Activated T-cell treated with anti-CD3 and anti-CD28 coated beads, Interleukin-2, amount 50 U/mL, for 4 hours (primary cell): ENCODE measurements around the gene CLEC2B. TPM values are rescaled to one million over a fixed set of nuclear protein-coding genes. Genes with fewer than 3 reads are reported as not detected.

Experiments
- ATAC-seq, 2 donors: fragments of 200-7000 bp; cut with Tn5 transposase; one replicate each; pipeline ENCODE4 v1.10.0; 2021
- DNase-seq: peaks from one replicate; pipeline ENCODE4 v3.0.0-alpha.2; 2020
- H3K27me3 Mint-ChIP-seq: one replicate; pipeline ENCODE4 v1.8.0; 2021; ENCODE audit warnings: low read depth, mixed read lengths
- H3K36me3 Mint-ChIP-seq: one replicate; pipeline ENCODE4 v1.8.0; 2022; ENCODE audit warnings: mixed read lengths; ENCODE audit not compliant: insufficient read depth
- H3K4me1 Mint-ChIP-seq: one replicate; pipeline ENCODE4 v1.8.0; 2021; ENCODE audit warnings: low read depth, mixed read lengths
- H3K4me3 Mint-ChIP-seq: one replicate; pipeline ENCODE4 v1.8.0; 2021; ENCODE audit warnings: mild to moderate bottlenecking, moderate library complexity, mixed read lengths
- H3K9me3 Mint-ChIP-seq: one replicate; pipeline ENCODE4 v1.8.0; 2021; ENCODE audit warnings: mixed read lengths
- total RNA-seq, 3 donors: library from RNA; stranded (reverse); gene quantifications; one replicate each; pipeline ENCODE4 v1.2.1, GENCODE V29; 2021

CLEC2B gene
- 10 to 100 TPM in 1 of 3 donors, 1 to 10 TPM in 2; 8.4 to 13.7 (median 8.9) TPM for total RNA-seq

DNA sequence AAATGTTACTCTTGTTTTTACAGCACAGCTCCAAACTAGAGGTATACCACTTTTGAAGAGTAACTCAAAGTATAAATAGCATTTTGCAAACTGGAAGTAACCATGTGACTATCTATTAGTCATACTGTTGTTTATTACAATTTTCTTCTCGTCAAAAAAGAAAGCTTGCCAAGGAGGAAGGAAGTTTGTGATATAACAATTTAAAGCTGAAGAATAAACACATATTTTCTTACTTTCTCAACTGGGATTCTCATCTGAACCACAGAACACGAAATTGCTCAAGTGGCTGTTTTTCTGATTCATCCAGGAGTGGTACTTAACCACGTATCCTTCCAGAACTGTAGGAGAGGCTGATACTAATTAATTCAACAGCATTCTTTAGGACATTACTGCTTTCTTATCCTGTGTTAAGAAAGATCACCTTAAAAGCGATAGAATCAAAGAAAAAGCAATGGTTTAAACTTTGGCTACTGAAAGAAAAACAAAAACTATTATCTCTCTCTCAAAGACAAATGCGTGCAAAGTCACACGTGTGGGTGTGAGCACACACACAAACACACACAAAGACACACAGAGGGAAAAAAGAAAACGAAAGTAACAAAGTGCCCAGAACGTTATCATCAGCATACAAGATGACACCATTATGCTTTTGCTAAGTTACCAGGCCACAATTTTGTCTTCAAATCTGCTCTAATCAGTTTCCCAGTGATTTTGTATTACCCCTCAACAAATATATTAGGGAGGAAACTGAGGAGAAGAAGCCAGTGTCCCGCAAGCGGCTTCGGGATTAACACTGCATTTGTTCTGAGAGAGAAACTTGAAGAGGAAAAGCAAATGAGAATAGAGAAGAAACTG, at the start of gene CLEC2B:
TSS of gene CLEC2B (minus strand) at position 48 of the 855 bp plus-strand sequence.
- no peaks in the 10 kb centered on the region for H3K9me3 Mint-ChIP-seq

GRCh38 chr12:9911708-9912107, 42.6 kb upstream of the CLEC2B start:
- H3K4me1 Mint-ChIP-seq, result peaks cover 19% of the 10 kb centered on the region
- H3K4me3 Mint-ChIP-seq, result no peak overlapping the region
- no peaks in the 10 kb centered on the region for H3K36me3 Mint-ChIP-seq
- no peak for DNase-seq
- H3K27me3 Mint-ChIP-seq, result no peaks in the 10 kb centered on the region
- H3K9me3 Mint-ChIP-seq, result peaks cover 24% of the 10 kb centered on the region
- ATAC-seq, result no peak

More for the DNA sequence above, at the start of gene CLEC2B:
- Mint-ChIP-seq H3K4me1 (peaks cover 29% of the 10 kb centered on the region), H3K27me3 (no peaks in the 10 kb centered on the region), H3K4me3 (peak within 1 kb of the TSS; percentile 91), H3K36me3 (peaks cover 2% of the 10 kb centered on the region)
- DNase-seq (no peak), ATAC-seq (peak; percentile 70 to 76)

DNA sequence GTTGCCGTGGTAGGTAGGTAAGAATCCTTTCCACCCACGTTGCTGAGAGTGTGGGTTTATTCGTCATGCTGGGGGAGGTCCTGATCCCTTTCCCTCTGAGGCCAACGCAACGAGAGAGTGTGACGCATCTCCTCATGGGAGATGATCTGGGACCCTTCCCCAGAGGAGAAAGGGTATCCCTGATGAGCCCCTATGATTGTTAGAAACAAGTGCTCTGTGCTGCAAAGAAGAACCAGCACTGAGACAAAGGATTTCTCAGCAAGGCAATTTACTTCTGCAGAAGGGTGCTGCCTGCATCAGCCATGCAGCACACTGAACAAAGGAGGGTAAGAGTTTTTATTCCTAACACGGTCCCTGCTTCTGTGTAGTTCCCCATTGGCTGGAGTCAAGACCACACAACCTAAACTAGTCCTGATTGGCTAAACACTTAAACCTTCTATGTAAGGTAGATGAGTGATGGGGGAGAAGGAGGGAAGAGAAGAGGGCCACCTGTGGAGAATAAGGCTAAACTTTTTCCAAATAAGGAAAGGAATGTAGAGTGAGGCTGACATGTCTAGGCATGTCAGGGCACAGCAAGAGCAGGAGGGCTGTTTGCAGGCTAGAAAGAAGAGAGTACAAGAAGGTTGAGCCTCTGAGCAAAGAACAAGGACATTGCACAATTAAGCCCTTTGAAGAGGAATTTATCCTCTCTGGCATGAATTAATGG, 41.7 kb upstream of the CLEC2B start:
- ATAC-seq (no peak), DNase-seq (no peak)
- H3K4me1 Mint-ChIP-seq, result peaks cover 27% of the 10 kb centered on the region
- H3K4me3 Mint-ChIP-seq, result no peak overlapping the region
- no peaks in the 10 kb centered on the region for H3K27me3 Mint-ChIP-seq
- peaks cover 26% of the 10 kb centered on the region for H3K9me3 Mint-ChIP-seq
- no peaks in the 10 kb centered on the region for H3K36me3 Mint-ChIP-seq

DNA sequence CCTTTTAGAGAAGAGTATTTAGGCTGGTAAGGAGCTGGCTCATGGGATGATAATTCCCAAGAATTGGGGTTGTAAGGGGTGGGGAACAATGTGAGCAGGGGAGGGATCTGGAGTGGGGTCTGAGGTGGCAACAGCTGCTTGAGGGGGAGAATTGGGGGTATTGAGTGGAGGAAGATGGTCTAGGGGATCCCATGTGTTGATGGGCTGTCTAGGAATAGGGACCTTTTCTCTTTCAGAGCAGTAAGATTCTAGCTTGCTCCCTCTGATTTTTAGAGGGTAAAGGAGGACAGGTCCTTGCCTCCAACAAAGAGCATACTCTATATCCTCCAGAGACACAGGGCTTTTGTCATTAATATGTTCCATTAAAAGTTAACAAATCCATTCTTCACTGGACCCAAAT, 40.6 kb upstream of the CLEC2B start:
- Mint-ChIP-seq H3K4me3 (no peak overlapping the region), H3K27me3 (no peaks in the 10 kb centered on the region), H3K4me1 (peaks cover 30% of the 10 kb centered on the region), H3K36me3 (no peaks in the 10 kb centered on the region), H3K9me3 (peaks cover 26% of the 10 kb centered on the region)
- DNase-seq (no peak), ATAC-seq (no peak)

DNA sequence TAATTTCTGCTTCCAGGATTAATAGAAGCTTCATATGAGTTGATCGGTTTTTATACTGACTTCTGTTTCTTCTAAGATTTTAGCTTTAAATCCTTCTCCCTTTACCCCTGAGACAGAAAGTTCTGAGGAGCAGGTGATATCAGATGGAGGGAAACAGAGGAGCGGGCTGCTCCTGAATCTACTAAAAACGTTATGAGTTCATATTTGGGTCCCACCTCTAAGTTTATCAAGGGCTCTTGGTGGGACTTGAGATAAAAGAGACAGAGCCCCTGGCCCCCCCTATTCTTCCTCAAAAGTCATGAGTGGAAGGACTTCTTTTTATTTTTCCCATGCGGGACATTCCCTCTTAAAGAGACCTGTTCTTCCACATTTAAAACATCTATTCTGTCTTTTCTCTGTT, 39.2 kb upstream of the CLEC2B start:
- DNase-seq (no peak), ATAC-seq (no peak)
- Mint-ChIP-seq H3K4me3 (no peak overlapping the region), H3K9me3 (peaks cover 29% of the 10 kb centered on the region), H3K36me3 (no peaks in the 10 kb centered on the region), H3K27me3 (no peaks in the 10 kb centered on the region), H3K4me1 (peaks cover 30% of the 10 kb centered on the region)

DNA sequence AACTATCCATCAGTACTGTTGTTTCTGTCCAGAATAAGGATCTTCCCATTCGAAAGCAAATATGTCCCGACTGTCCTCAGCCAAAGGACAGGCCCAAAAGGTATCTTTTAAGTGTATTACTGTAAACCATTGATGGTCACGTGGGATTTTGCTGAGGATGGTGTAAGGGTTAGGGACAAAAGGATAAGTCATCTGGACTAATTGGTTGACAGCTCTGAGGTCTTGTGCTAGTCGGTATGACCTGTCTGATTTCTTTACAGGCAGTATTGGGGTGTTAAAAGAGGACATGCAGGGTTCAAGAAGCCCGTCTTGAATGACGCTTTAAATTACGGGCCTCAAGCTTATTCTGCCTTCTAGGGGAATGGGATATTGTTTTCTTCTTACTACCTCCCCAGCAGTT, 38.6 kb upstream of the CLEC2B start:
- Mint-ChIP-seq H3K4me1 (peaks cover 28% of the 10 kb centered on the region), H3K27me3 (no peaks in the 10 kb centered on the region), H3K9me3 (peaks cover 33% of the 10 kb centered on the region), H3K36me3 (no peaks in the 10 kb centered on the region), H3K4me3 (no peak overlapping the region)
- ATAC-seq, result no peak
- no peak for DNase-seq

DNA sequence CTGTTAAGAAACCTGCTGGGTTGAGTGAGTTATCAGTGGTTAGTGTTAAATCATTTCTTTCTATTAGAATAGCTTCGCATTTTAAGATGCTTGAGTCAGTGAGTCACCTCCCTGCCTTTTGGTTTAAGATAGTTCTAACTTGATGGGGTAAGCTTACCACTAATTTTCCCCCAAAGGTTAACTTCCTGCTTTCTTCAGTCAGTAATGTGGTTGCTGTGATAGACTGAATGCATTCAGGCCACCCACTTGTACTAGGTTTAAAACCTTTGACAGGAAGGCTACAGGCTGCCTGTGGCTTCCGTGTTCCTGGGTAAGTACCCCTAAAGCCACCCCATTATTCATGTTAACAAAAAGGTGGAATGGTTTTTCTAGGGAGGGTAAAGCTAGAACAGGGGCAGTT, 37.7 kb upstream of the CLEC2B start:
- H3K4me3 Mint-ChIP-seq, result peak overlapping the region; percentile 53
- ATAC-seq (peak; percentile 96 to 99), DNase-seq (peak; percentile 30)
- peaks cover 34% of the 10 kb centered on the region for H3K9me3 Mint-ChIP-seq
- H3K36me3 Mint-ChIP-seq, result peaks cover under 1% of the 10 kb centered on the region
- peaks cover 26% of the 10 kb centered on the region for H3K4me1 Mint-ChIP-seq
- no peaks in the 10 kb centered on the region for H3K27me3 Mint-ChIP-seq

- no peak for ATAC-seq
- peaks cover 2% of the 10 kb centered on the region for H3K36me3 Mint-ChIP-seq
- DNase-seq, result no peak
- H3K27me3 Mint-ChIP-seq, result no peaks in the 10 kb centered on the region
- H3K9me3 Mint-ChIP-seq, result peaks cover 19% of the 10 kb centered on the region
- H3K4me3 Mint-ChIP-seq, result no peak overlapping the region
- H3K4me1 Mint-ChIP-seq, result peaks cover 20% of the 10 kb centered on the region
Measured at GRCh38 chr12:9902539-9903228, 33.5 kb upstream of the CLEC2B start.

DNA sequence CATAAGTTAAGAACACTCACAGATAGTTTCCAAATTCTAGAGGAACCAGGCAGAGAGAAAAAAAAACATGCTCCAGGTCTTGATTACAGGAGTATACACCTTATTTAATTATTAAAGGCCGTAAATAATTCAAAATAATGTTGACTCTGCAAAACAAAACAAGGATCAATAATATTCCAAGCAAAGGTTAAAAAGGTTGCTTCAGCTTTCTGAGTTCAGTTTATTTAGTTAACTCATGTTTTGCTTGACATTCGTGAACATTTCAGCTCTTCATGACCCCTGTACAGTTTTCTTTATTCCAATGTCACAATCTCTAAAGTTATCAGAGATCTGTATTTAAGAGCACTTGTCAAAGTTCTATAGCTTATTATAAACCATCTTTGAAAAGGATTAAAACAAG, 31.8 kb upstream of the CLEC2B start:
- H3K4me1 Mint-ChIP-seq, result peaks cover 2% of the 10 kb centered on the region
- H3K4me3 Mint-ChIP-seq, result no peak overlapping the region
- peaks cover 15% of the 10 kb centered on the region for H3K9me3 Mint-ChIP-seq
- H3K36me3 Mint-ChIP-seq, result peaks cover 2% of the 10 kb centered on the region
- H3K27me3 Mint-ChIP-seq, result no peaks in the 10 kb centered on the region
- no peak for ATAC-seq
- DNase-seq, result no peak

DNA sequence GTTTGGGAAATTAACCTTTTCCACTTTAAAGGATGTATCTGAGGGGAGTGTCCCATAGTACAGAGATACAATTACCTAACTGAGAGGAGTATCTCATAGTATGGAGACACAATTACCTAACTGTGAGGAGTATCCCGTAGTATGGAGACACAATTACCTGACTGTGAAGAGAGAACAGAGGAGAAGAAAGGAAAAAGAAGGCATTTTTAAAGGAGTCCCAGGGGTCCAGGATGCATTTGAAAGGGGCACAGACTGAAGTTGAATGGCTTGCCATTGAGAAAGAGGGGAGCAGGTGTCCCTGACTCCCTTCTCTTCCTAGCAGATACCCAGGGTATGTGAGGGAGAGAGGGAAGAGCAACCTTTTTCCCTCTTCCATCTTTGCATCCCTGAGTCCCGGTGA, 30.1 kb upstream of the CLEC2B start:
- Mint-ChIP-seq H3K36me3 (peaks cover 2% of the 10 kb centered on the region), H3K27me3 (no peaks in the 10 kb centered on the region), H3K4me1 (no peaks in the 10 kb centered on the region), H3K9me3 (peaks cover 15% of the 10 kb centered on the region), H3K4me3 (no peak overlapping the region)
- ATAC-seq, result no peak
- DNase-seq, result no peak

DNA sequence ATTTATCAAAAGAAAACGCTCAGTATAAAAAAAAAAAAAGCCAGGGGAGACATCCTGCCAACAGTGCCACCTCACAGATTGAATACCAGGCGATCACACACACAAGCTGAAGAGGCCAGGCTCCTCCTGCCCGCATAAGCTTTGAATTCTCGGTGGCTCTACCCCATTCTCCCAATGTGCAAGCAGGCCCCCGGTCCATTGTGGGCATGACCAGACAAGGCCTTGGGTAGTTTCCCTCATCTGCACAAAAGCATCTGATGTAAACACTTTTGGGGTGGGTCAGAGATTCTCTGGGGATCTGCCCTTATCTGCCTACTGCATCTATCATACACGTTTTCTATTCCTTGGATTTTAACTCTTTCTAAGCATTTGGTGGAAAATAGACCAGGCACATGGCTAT, 28.4 kb upstream of the CLEC2B start:
- no peak for DNase-seq
- H3K36me3 Mint-ChIP-seq, result peaks cover 2% of the 10 kb centered on the region
- H3K4me1 Mint-ChIP-seq, result no peaks in the 10 kb centered on the region
- peaks cover 4% of the 10 kb centered on the region for H3K9me3 Mint-ChIP-seq
- H3K4me3 Mint-ChIP-seq, result no peak overlapping the region
- no peaks in the 10 kb centered on the region for H3K27me3 Mint-ChIP-seq
- ATAC-seq, result no peak

- no peaks in the 10 kb centered on the region for H3K9me3 Mint-ChIP-seq
- no peaks in the 10 kb centered on the region for H3K36me3 Mint-ChIP-seq
- ATAC-seq (no peak), DNase-seq (no peak)
- no peaks in the 10 kb centered on the region for H3K27me3 Mint-ChIP-seq
- no peak overlapping the region for H3K4me3 Mint-ChIP-seq
- H3K4me1 Mint-ChIP-seq, result no peaks in the 10 kb centered on the region
Measured at GRCh38 chr12:9895215-9895971, 26.2 kb upstream of the CLEC2B start.

- H3K4me3 Mint-ChIP-seq, result no peak overlapping the region
- H3K27me3 Mint-ChIP-seq, result no peaks in the 10 kb centered on the region
- ATAC-seq, result no peak
Measured at GRCh38 chr12:9888665-9889273, 19.6 kb upstream of the CLEC2B start.

More at GRCh38 chr12:9888665-9889273, 19.6 kb upstream of the CLEC2B start:
- no peaks in the 10 kb centered on the region for H3K9me3 Mint-ChIP-seq
- no peaks in the 10 kb centered on the region for H3K36me3 Mint-ChIP-seq
- H3K4me1 Mint-ChIP-seq, result peaks cover 6% of the 10 kb centered on the region
- DNase-seq, result no peak
